Caco-2 (cell line): Measurements from ENCODE around the gene RCAN1. TPM values are rescaled to one million over a fixed set of nuclear protein-coding genes. Genes with fewer than 3 reads are reported as not detected.

ENCODE experiments used
- BruUV-seq: library from RNA; stranded (reverse); fragments of 400-500 nt; replicated peaks from 2 replicates; lab custom pipeline; 2021; lab: Mats Ljungman, UMichigan
- CTCF ChIA-PET: fragments of 300-600 bp; sonication (Branson Sonifier 250); formaldehyde crosslinking; loops from one replicate; lab custom pipeline; 2022; ENCODE audit warnings: antibody characterized with exemption; lab: Charles Lee
- POLR2A ChIA-PET: fragments of 300-600 bp; sonication (Branson Sonifier 250); formaldehyde crosslinking; loops from one replicate; lab custom pipeline; 2022; ENCODE audit warnings: antibody characterized with exemption; lab: Charles Lee
- DNase-seq, 2 experiments: peaks; one replicate each; pipeline versions ENCODE4 v3.0.0 to v3.0.0-alpha.2; 2020 to 2022
- H3K27me3 ChIP-seq: replicated peaks from 2 replicates; pipeline ENCODE4 v1.6.0; 2011; ENCODE audit warnings: low read length; ENCODE audit not compliant: control insufficient read depth, insufficient read depth
- H3K36me3 ChIP-seq: 2 replicates; pipeline ENCODE4 v1.5.1; 2011; ENCODE audit warnings: low read length; ENCODE audit not compliant: control insufficient read depth, insufficient read depth
- H3K4me1 ChIP-seq: fragments of 250-450 bp; sonication (Bioruptor Pico); 2 replicates; pipeline ENCODE4 v1.5.1; 2020; ENCODE audit warnings: mild to moderate bottlenecking
- H3K4me3 ChIP-seq: 2 replicates; pipeline ENCODE4 v1.5.1; 2011; ENCODE audit warnings: low read depth, mild to moderate bottlenecking, control low read depth, low read length
- H3K9me3 ChIP-seq: fragments of 250-450 bp; sonication (Bioruptor Pico); 2 replicates; pipeline ENCODE4 v1.5.1; 2020; ENCODE audit warnings: mild to moderate bottlenecking, moderate library complexity
- H3K27ac Mint-ChIP-seq: one replicate; pipeline ENCODE4 v1.8.0; 2022; ENCODE audit warnings: mixed read lengths; ENCODE audit not compliant: unreplicated experiment
- H3K27me3 Mint-ChIP-seq: one replicate; pipeline ENCODE4 v1.8.0; 2022; ENCODE audit warnings: mixed read lengths; ENCODE audit not compliant: insufficient read depth, unreplicated experiment
- H3K36me3 Mint-ChIP-seq: one replicate; pipeline ENCODE4 v1.8.0; 2022; ENCODE audit warnings: mild to moderate bottlenecking, mixed read lengths; ENCODE audit not compliant: insufficient read depth, unreplicated experiment
- H3K4me1 Mint-ChIP-seq: one replicate; pipeline ENCODE4 v1.8.0; 2022; ENCODE audit warnings: low read depth, mixed read lengths; ENCODE audit not compliant: unreplicated experiment
- H3K4me3 Mint-ChIP-seq: one replicate; pipeline ENCODE4 v1.8.0; 2022; ENCODE audit warnings: mild to moderate bottlenecking, moderate library complexity, mixed read lengths; ENCODE audit not compliant: unreplicated experiment
- H3K9me3 Mint-ChIP-seq: one replicate; pipeline ENCODE4 v1.8.0; 2022; ENCODE audit warnings: mixed read lengths; ENCODE audit not compliant: unreplicated experiment
- CTCF ChIP-seq, 2 experiments: fragments of 200-600 bp in 1 of 2; IDR thresholded peaks; 1 replicate in 1 of 2; 2 replicates in 1 of 2; pipeline versions ENCODE4 v1.5.1 to v1.8.0; 2011 to 2022; ENCODE audit warnings: antibody characterized with exemption in 1 of 2, control low read depth in 1 of 2, inconsistent platforms in 1 of 2, low read depth in 1 of 2, low read length in 1 of 2, mild to moderate bottlenecking in 1 of 2, moderate library complexity in 1 of 2; ENCODE audit not compliant: insufficient read depth in 1 of 2, severe bottlenecking in 1 of 2, unreplicated experiment in 1 of 2
- intact Hi-C: fragments of 100-400 bp; cut with micrococcal nuclease; formaldehyde crosslinking; loops from one replicate; pipeline ENCODE4 v1.10.0; 2022; ENCODE audit not compliant: unreplicated experiment
- total RNA-seq: library from RNA; stranded (reverse); gene quantifications from 2 replicates; pipeline ENCODE4 v1.2.3, GENCODE V29; 2022

Gene RCAN1
- total RNA-seq, 1 experiment from 2014 or later = 29.4 TPM

- Histone ChIP-seq H3K4me3 (0 out of 2 replicates have a peak overlapping the region, but pooled peaks have one; percentile 4), H3K9me3 (no peaks in the 10 kb centered on the region), H3K36me3 (no peaks in the 10 kb centered on the region; the same call in 1 of the 2 replicates), H3K4me1 (peaks cover 30% of the 10 kb centered on the region), H3K27me3 (no peaks in the 10 kb centered on the region)
- Mint-ChIP-seq H3K4me1 (peaks cover 18% of the 10 kb centered on the region), H3K36me3 (peaks cover 67% of the 10 kb centered on the region), H3K27me3 (no peaks in the 10 kb centered on the region), H3K4me3 (peak overlapping the region; percentile 17), H3K27ac (peak overlapping the region; percentile 15), H3K9me3 (no peaks in the 10 kb centered on the region)
- no TSS peak for BruUV-seq
- ChIA-PET CTCF (interaction anchor here (1.9 kb wide), 1 partner anchor 81 kb away, joined by 13 read pairs; no protein-coding TSS in a partner anchor), POLR2A (interaction anchor here (0.6 kb wide), 1 partner anchor 797 kb away, joined by 3 read pairs; no protein-coding TSS in a partner anchor)
- no peak for DNase-seq
- intact Hi-C loops = no loop called here
- TF ChIP-seq CTCF (IDR thresholded peaks at IDR 0.05; ENCODE audit: insufficient read depth in 1 of 2, low read depth in 1 of 2, low read length in 1 of 2, severe bottlenecking in 1 of 2, unreplicated experiment in 1 of 2) = no peak
Measured at GRCh38 chr21:34521561-34521960, 93.4 kb downstream of the RCAN1 start.

GRCh38 chr21:34520764-34521508, 94.0 kb downstream of the RCAN1 start:
- TF ChIP-seq CTCF (IDR thresholded peaks at IDR 0.05; ENCODE audit: insufficient read depth in 1 of 2, low read depth in 1 of 2, low read length in 1 of 2, severe bottlenecking in 1 of 2, unreplicated experiment in 1 of 2) = no peak
- Mint-ChIP-seq H3K9me3 (no peaks in the 10 kb centered on the region), H3K4me3 (peak overlapping the region; percentile 17), H3K36me3 (peaks cover 67% of the 10 kb centered on the region), H3K27me3 (no peaks in the 10 kb centered on the region), H3K27ac (peak overlapping the region; percentile 15), H3K4me1 (peaks cover 18% of the 10 kb centered on the region)
- DNase-seq = no peak
- BruUV-seq = no TSS peak
- CTCF ChIA-PET = no interaction called here
- intact Hi-C loops = no loop called here
- POLR2A ChIA-PET = no interaction called here
- Histone ChIP-seq H3K4me1 (peaks cover 30% of the 10 kb centered on the region), H3K36me3 (no peaks in the 10 kb centered on the region; the same call in 1 of the 2 replicates), H3K4me3 (no peak overlapping the region), H3K27me3 (no peaks in the 10 kb centered on the region), H3K9me3 (no peaks in the 10 kb centered on the region)

GRCh38 chr21:34520281-34520680, 94.6 kb downstream of the RCAN1 start:
- no peaks in the 10 kb centered on the region; the same call in 1 of the 2 replicates for H3K36me3 ChIP-seq
- no peak overlapping the region for H3K4me3 ChIP-seq
- H3K27me3 ChIP-seq = no peaks in the 10 kb centered on the region
- H3K4me1 ChIP-seq = peaks cover 30% of the 10 kb centered on the region
- no peak for DNase-seq
- Mint-ChIP-seq H3K27me3 (no peaks in the 10 kb centered on the region), H3K27ac (no peak overlapping the region), H3K9me3 (no peaks in the 10 kb centered on the region), H3K4me1 (peaks cover 17% of the 10 kb centered on the region), H3K36me3 (peaks cover 67% of the 10 kb centered on the region), H3K4me3 (no peak overlapping the region)
- no TSS peak for BruUV-seq
- ChIA-PET POLR2A (no interaction called here), CTCF (no interaction called here)
- H3K9me3 ChIP-seq = no peaks in the 10 kb centered on the region
- TF ChIP-seq CTCF (IDR thresholded peaks at IDR 0.05; ENCODE audit: insufficient read depth in 1 of 2, low read depth in 1 of 2, low read length in 1 of 2, severe bottlenecking in 1 of 2, unreplicated experiment in 1 of 2) = no peak
- intact Hi-C loops = no loop called here
